ENCODE measurements around the gene PLEKHD1.
"Not testable (repeated sequence)": the region's sequence is repeated elsewhere in the genome, so short reads cannot be mapped to it uniquely, and the experiment has no call there.

PLEKHD1 gene

DNA sequence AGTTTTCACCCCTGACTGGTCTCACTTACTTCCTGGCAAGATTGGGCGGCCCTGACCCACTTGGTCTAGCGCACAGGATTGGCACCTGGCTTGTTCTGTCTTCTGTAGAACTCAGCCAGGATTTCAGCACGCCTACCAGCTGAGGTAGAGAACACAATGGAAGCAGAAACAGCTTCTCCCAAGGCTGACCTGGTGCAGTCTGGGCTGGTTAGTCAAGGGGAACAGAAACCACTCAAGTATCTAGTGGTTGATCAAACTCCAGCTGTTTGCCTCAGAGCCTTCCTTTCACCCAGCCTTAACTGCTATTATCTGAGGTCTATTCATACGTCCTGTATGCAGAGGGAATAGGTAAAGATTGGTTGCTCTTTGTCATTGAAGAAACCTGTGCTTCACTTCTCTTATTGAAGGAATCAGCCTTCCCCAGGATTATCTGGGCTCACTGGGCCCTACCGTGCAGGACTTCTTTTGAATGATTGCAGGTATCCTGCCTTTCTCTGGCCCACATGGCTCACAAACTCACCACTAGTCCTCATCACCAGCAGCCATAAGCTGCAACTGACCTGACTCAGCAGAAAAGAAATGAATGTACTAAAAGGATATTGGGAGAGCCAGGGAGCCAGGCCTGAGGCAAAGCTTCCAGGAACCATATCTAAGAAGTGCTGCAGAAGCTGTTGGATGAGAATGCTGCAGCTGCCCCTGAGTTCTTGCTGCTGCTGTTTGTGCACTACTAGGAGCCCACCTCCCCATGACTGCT lies 2.5 kb upstream of the PLEKHD1 start:
- no peak for DNase-seq (ENCODE audit: low read depth)

DNA sequence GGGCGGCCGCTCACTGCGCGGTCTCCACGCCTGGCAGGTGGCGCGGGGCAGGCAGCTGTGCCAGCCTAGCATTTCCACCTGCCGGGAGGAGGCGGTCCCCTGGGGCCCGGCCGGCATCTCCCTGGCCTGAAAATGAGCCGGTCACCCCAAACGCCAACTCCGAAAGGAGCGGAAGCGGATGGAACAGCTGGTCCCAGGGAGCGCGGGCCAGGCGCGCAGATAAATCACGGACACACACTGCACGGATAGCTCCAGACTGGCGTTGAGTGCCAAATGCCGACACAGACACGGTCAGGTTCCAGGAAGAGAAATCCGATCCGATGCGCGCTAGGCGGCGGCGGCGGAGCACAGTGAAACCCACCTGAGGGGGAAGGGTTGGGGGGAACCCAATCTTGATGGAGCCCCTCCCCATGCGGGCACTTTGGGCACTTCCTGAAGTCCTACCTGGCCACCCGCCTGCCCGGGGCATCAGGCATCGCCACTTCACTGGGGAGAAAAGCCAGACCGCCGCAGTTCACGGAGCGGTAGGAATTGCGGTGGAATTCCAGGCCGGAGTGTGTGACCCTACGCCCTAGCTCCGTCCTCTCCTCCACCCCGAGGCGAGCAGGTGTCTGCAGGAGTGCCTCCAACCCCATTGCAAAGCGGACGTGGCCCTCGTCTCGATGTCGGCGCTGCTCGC lies 624 bp upstream of the PLEKHD1 start:
- no peak for DNase-seq (ENCODE audit: low read depth)

GRCh38 chr14:69485315-69485660 lies 760 bp downstream of the PLEKHD1 start:
- DNase-seq (ENCODE audit: low read depth), result no peak

DNA sequence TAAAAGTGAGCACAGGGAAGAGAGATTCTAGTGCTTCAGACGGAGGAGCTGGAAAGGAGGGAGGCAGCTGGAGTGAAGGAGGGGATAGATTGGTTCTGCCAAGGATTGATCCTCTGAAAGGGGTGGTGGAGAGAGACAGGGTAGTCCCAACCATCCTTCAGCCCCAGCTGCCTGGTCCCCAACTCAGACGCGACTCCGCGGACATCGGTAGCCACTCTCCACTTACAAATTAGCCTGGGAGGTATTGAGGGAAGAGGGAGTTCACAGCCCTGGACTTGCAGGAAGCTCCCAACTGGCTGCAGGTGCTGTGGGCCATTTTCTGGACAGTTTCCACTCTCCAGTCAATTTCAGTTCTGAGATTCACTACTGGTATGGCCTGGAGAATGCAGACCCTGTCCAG lies 1.2 kb downstream of the PLEKHD1 start:
- DNase-seq (ENCODE audit: low read depth), result no peak

- DNase-seq (ENCODE audit: low read depth), result no peak
Observed at GRCh38 chr14:69487226-69487625, 2.7 kb downstream of the PLEKHD1 start.

DNA sequence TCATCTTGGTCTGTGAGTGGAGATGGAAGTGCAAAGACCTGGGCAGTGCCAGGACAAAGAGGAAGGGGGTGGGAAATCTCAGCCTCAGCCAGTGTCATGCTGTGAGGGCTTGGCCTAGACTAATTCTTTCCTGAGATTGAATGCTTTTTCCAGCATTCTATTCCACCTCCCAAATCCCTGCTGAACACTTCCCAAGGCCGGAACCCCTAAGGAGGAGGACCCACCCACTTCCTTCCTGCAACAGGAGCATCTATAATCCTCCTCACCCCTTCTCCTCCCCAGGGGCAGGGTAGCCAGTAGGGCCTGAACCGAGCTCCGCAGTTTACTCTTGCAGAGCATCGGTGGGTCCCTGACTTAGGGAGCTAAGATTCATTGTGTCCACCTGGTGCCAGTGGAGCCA lies 3.2 kb downstream of the PLEKHD1 start:
- no peak for DNase-seq (ENCODE audit: low read depth)

- no peak for DNase-seq (ENCODE audit: low read depth)
Observed at GRCh38 chr14:69489495-69489894, 5.0 kb downstream of the PLEKHD1 start.

DNA sequence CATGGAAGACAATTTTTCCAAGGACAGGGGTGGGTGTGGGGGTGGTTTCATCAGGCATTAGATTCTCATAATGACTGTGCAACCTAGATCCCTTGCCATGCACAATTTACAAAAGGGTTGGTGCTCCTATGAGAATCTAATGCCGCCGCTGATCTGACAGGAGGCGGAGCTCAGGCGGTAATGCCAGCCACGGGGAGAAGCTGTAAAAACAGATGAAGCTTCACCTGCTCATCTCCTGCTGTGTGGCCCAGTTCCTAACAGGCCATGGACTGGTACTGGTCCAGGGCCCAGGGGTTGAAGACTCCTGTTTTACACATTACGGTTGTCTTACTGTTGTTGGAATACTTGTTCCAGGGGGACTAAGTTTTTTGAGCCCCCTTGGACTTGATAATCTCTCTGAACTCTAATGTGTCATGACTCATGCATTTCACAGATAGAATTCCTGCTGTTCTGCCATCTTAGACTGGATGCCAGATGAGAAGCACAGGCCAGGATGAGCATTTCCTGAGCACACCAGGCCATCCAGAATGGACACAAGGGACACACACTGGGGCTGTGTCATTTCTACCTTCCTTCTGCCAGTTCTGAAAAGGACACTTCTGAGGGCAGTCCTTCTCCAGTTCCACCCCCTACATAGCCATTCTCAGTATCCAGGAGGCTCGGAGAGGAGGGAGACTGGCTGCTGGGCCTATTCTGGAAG lies 5.8 kb downstream of the PLEKHD1 start:
- DNase-seq (ENCODE audit: low read depth), result no peak

DNA sequence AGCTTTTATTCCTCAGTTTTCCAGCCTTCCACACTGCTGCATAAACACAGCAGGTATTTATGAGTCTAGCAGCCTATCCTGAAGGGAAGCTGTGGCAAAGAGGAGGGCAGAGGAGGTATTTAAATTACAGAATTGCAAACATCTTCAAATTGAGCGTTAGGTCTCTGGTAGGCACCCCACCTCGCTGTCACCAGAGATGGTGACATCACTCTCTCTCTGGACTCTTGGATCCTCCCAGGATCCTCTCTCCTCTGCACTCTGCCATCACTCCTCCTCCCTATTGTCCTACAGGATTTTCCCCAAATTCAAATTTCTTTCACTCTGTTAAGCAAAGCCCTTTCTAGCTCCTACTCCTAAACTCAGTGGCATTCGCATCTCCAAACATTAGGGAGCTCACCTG lies 6.7 kb downstream of the PLEKHD1 start:
- no peak for DNase-seq (ENCODE audit: low read depth)

DNA sequence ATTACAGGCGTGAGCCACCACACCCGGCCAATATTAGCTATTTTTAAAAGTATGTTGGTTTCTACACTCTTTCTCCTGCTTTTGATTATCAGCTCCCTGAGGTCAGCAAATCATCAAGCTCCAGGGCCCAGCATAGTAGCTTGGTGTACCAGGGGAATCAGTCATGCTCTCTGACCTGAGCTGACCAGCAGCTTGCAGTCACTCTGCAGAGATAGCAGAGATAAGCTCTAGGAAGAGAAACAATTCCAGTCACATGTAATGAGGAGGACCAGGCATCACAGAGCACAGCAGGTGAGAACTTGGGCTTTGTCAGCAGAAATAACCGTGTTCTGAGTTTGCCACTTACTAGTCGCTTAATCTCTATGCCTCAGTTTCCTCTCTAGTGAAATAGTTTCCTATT lies 8.5 kb downstream of the PLEKHD1 start:
- DNase-seq (ENCODE audit: low read depth), result no peak

DNA sequence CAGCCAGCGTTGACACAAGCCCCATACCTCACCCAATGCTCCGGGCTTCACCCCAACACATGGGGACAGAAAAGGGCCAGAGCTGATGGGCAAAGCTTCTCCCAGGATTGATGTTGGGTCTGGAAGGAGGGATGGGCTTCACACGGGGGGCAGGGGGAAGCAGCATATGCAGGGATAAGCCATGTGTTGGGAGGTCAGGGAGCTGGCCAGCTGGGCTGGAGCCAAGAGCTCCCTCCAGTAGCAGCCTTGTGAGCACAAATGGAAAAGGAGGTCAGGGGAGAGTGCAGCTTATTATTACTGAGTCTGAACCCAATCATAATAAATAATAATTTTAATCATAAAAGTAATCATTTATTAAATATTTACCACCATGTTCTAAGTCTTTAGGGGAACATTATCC lies 9.3 kb downstream of the PLEKHD1 start:
- no peak for DNase-seq (ENCODE audit: low read depth)

DNA sequence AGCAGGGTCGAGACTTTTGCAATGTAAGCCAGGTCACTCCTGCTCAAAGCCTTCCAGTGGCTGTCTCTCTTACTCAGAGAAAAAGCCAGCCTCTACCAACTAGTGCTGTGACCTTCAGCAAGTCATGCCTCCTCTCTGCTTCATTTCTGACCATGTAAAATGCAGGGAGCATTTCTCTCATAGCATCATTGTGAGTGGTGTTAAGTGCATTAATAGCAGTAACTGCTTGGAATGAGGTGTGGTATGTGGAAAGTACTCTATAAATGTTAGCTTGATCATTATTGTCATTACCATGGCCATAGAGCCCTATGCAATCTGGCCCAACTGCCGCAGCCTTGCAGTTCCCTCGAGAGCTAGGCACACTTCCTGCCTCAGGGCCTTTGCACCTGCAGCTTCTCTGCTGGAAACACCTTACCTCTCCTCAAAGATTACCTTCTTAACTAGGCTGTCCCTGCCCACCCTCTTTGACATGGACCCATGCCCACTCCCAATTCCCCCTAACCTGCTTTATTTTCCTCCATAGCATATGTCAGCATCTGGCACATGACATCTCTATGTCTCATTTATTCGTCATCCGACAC lies 10.9 kb downstream of the PLEKHD1 start:
- DNase-seq (ENCODE audit: low read depth), result no peak

DNA sequence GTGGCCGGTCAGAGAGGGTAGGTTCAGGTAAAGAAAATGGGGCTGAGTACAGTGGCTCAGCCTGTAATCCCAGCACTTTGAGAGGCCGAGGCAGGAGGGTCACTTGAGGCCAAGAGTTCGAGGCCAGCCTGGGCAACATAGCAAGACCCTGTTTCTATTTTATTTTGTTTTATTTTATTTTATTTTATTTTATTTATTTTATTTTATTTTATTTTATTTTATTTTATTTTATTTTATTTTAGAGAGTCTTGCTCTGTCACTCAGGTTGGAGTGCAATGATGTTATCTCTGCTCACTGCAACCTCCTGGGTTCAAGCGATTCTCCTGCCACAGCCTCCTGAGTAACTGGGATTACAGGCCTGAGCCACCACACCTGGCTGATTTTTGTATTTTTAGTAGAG lies 13.3 kb downstream of the PLEKHD1 start:
- not testable (repeated sequence) for DNase-seq (ENCODE audit: low read depth)

DNA sequence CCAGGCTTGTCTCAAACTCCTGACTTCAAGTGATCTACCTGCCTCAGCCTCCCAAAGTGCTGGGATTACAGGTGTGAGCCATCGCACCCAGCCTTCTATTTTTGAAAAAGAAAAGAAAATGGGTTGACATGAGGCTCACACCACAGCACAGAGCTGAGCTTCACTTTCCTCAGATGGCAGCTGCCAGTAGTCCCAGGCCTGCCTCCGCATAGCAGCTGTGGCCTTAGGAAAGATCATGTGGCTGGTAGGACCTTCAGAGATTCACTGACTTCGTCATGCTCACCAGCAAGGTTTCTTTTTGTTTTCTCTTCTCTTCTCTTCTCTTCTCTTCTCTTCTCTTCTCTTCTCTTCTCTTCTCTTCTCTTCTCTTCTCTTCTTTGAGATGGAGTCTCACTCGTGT lies 13.8 kb downstream of the PLEKHD1 start:
- DNase-seq (ENCODE audit: low read depth), result not testable (repeated sequence)

GRCh38 chr14:69499436-69499835 lies 14.9 kb downstream of the PLEKHD1 start:
- DNase-seq (ENCODE audit: low read depth), result no peak

DNA sequence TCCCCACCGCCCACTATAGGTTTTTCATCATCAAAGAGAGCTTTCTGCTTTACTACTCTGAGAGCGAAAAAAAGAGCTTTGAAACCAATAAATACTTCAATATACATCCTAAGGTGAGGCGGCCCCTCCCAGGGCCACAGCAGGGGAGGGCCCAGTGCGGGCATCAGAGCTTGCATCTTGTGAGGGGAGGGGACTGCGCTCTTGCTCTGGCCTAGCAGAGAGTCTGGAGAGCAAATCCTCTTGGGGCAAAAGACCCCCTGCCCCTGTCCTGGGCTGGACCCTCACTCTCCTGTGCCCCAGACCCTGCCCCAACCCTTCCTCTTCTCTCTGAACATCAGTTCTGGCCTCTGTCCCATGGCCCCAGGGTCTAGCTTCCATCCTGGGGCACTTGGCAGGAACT lies 15.6 kb downstream of the PLEKHD1 start:
- no peak for DNase-seq (ENCODE audit: low read depth)

DNA sequence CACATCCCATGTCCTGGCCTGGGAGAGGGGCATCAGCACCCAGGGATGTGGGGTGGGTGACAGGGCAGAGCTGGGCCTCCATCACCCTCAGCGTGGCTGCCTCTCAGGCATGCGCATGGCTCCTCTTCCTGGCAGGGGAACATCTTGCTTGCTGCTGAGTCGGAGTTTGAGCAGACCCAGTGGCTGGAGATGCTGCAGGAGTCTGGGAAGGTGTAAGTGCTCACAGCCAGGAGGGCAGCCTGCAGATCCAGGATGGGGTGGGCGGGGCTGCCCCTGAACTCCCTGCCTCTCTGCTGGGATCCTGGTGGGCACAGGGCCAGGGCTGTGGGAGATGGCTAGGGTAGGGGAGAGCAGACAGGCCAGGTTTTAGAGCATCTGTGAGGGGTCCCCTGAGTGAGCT lies 16.2 kb downstream of the PLEKHD1 start:
- DNase-seq (ENCODE audit: low read depth), result no peak

DNA sequence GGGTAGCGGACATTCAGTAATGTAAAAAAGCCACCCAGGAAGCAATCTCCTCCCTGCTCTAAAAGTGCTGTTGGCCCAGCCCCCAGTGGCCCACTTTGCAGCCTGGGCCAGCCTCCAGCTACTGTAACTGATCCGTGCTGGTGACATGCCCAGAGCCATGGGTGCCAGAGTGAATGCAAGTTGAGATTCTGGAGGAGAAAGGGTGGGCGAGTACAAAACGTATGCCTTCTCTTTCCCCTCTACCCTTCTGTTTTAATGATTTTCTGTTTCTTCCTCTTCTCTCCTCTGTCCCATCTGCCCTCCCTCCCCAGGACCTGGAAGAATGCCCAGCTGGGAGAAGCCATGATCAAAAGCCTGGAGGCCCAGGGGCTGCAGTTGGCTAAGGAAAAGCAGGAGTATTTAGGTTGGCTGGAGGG lies 16.9 kb downstream of the PLEKHD1 start:
- no peak for DNase-seq (ENCODE audit: low read depth)

- no peak for DNase-seq (ENCODE audit: low read depth)
Observed at GRCh38 chr14:69504775-69505174, 20.2 kb downstream of the PLEKHD1 start.

DNA sequence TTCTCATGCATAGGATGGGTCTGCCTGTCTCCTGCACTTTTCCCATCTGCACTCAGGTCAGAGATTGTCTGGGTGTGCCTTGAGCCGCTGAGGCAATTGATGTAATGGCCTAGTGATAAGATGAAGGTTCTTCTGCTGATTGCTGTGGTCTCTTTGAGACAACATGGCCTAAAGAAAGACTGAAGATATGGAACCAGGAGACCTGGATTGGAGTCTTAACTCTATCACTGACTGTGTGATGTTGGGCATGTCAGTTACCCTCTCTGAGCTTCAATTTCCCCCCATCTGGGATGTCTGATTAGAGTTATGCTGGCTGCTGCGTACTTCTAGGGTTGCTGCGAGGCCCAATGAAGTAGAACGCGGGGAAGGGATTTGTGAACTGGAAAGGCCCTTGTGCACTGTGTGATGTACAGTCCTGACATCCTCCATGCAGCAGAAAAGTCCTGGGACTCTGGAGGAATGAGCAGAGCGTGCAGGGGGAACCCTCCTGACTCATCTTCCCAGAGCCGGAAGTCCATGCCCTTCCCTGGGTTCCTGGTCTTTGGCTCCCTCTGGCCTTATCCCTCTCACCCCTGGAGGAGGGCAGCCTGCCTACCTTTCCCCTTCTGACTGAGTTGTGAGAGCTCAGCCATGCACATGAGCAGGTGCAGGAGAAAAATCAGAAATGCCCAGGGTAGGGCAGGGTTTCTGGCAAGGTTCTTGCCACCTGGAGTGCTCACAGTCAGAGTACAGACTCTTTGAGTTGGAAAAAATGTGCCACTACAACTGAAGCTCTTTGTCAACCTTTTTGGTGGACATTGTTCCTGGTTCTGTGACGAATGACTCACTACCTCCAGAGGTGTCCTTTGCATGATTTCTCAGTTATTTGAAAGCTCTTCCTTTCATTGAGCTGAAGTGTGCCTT lies 21.1 kb downstream of the PLEKHD1 start:
- DNase-seq (ENCODE audit: low read depth), result no peak

GRCh38 chr14:69506241-69506595 lies 21.7 kb downstream of the PLEKHD1 start:
- DNase-seq (ENCODE audit: low read depth), result no peak
